ENCODE data around the gene MIEF1. TPM values are rescaled to one million over a fixed set of nuclear protein-coding genes. Genes with fewer than 3 reads are reported as not detected.
"Not testable (repeated sequence)": the region's sequence is repeated elsewhere in the genome, so short reads cannot be mapped to it uniquely, and the experiment has no call there.

Gene MIEF1
- total and polyA plus RNA-seq, 2 of the 8 experiments (the other 6 are each of a cell fraction or from before 2014, with no cell fraction given), result 16.8 to 32.7 TPM

DNA sequence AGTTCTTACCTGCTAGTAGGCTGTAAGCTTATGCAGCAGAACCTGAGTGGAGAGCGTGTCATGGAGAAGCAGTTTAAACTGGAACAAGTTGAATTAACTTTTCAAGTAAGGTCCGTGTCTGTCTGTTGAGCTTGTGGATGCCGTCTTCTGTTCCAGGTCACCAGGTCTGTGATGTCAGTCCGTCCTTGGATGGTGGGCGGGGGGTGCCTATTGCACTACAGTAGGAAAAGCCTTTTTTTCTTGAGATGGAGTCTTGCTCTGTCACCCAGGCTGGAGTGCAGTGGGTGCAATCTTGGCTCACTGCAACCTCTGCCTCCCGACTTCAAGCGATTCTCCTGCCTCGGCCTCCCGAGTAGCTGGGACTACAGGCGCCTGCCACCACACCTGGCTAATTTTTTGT, 4.9 kb downstream of the MIEF1 start:
- H2BK15ac ChIP-seq (ENCODE audit: low read length); H2AFZ ChIP-seq (ENCODE audit: low read length); H3K23me2 ChIP-seq (ENCODE audit: low read depth, low read length); H3K4me2 ChIP-seq (ENCODE audit: insufficient read depth in 1 of 2, low read depth in 2 of 2, low read length in 2 of 2); H3K4me1 ChIP-seq (replicated peaks in 1 of 4; ENCODE audit: control insufficient read depth in 3 of 4, insufficient read depth in 4 of 4, low read length in 3 of 4); H4K5ac ChIP-seq (ENCODE audit: insufficient read length, low read depth, low read length); H3K4me3 ChIP-seq (ENCODE audit: extremely low read depth in 1 of 4, insufficient read depth in 2 of 4, low read depth in 3 of 4, low read length in 4 of 4); H2BK12ac ChIP-seq (ENCODE audit: low read depth, low read length); H3K9ac ChIP-seq (replicated peaks in 1 of 4; ENCODE audit: extremely low read depth in 1 of 4, low read depth in 3 of 4, low read length in 3 of 4); FAIRE-seq; H2BK20ac ChIP-seq (ENCODE audit: low read length); H3K9me3 ChIP-seq (ENCODE audit: insufficient read depth in 2 of 2, low read depth in 1 of 2, low read length in 1 of 2); H2BK120ac ChIP-seq (replicated peaks; ENCODE audit: low read depth, low read length); H3K79me1 ChIP-seq (ENCODE audit: low read depth, low read length); H3K14ac ChIP-seq (ENCODE audit: insufficient read length); H4K91ac ChIP-seq (replicated peaks; ENCODE audit: insufficient read length, low read length); H2BK5ac ChIP-seq (ENCODE audit: low read depth, low read length); DNase-seq (ENCODE audit: low read depth in 1 of 2, low spot score in 2 of 2); H4K8ac ChIP-seq (ENCODE audit: extremely low read depth, insufficient read depth, low read length); H3K18ac ChIP-seq (ENCODE audit: extremely low read depth, low read length); H2AK5ac ChIP-seq (ENCODE audit: low read depth, low read length); H3K23ac ChIP-seq (ENCODE audit: insufficient read length); H3K4ac ChIP-seq (replicated peaks; ENCODE audit: insufficient read length, low read depth, low read length); H3K27ac ChIP-seq (ENCODE audit: low read depth, low read length); H3K56ac ChIP-seq (replicated peaks; ENCODE audit: insufficient read length, low read depth, low read length): not testable (repeated sequence)
- ChIA-PET CTCF (ENCODE audit: partially characterized antibody) (interaction anchor here (0.8 to 4.8 kb wide), 7 partner anchors 10 to 107 kb away, joined by 3 to 22 read pairs (median 6); partner anchors contain the start of gene TAB1), POLR2A (ENCODE audit: partially characterized antibody) (interaction anchor here (1.2 to 2.9 kb wide), 3 partner anchors 10 to 15 kb away, joined by 5 to 16 read pairs (median 14); partner anchors contain the start of gene ATF4)
- peaks cover 10 to 62% (median 36%) of the 10 kb centered on the region in 4 experiments for H3K36me3 ChIP-seq (ENCODE audit: control insufficient read depth in 2 of 4, insufficient read depth in 4 of 4, low read length in 3 of 4)
- peaks cover 5 to 13% of the 10 kb centered on the region in 2 experiments; a peak in 3 of 4 replicates for H3K79me2 ChIP-seq (ENCODE audit: control insufficient read depth in 1 of 2, insufficient read depth in 2 of 2, low read length in 2 of 2)
- peaks cover 34 to 67% (median 66%) of the 10 kb centered on the region in 4 experiments for H3K27me3 ChIP-seq (replicated peaks in 1 of 4; ENCODE audit: control insufficient read depth in 3 of 4, extremely low read depth in 1 of 4, insufficient read depth in 3 of 4, low read length in 3 of 4)
- WGBS, 2 experiments (ENCODE audit: extremely low coverage in 1 of 2, insufficient coverage in 1 of 2, insufficient read length in 1 of 2, insufficient replicate concordance in 2 of 2, low coverage in 1 of 2, low lambda C conversion rate in 2 of 2, missing lambda C conversion rate in 1 of 2), result 85% methylated on average over 10 of the region's 10 CpGs; no CpG with 5 or more reads in 1 of the 2 experiments
- H4K20me1 ChIP-seq (replicated peaks in 1 of 2; ENCODE audit: control insufficient read depth in 1 of 2, insufficient read depth in 2 of 2, low read length in 2 of 2), result peaks cover 42 to 60% of the 10 kb centered on the region in 2 experiments
